WERI-Rb-1 (cell line): ENCODE data around the gene THSD7B.

ENCODE experiments used
- DNase-seq: peaks from one replicate; pipeline ENCODE4 v3.0.0-alpha.2; 2020
- H3K27ac ChIP-seq: fragments of 250-450 bp; sonication (Bioruptor Pico); 2 replicates; pipeline ENCODE4 v1.5.1; 2020; ENCODE audit warnings: mild to moderate bottlenecking, moderate library complexity
- H3K27me3 ChIP-seq: fragments of 250-450 bp; sonication (Bioruptor Pico); 2 replicates; pipeline ENCODE4 v1.5.1; 2021; ENCODE audit warnings: mild to moderate bottlenecking, low read depth, moderate library complexity; ENCODE audit not compliant: insufficient read depth, severe bottlenecking
- H3K36me3 ChIP-seq: fragments of 250-450 bp; sonication (Bioruptor Pico); 2 replicates; pipeline ENCODE4 v1.5.1; 2020; ENCODE audit warnings: mild to moderate bottlenecking, moderate library complexity
- H3K4me3 ChIP-seq: 2 replicates; pipeline ENCODE4 v1.5.1; 2011; ENCODE audit warnings: low read depth, mild to moderate bottlenecking, control low read depth, low read length
- H3K9me3 ChIP-seq: fragments of 250-450 bp; sonication (Bioruptor Pico); 2 replicates; pipeline ENCODE4 v1.5.1; 2021; ENCODE audit warnings: mild to moderate bottlenecking, moderate library complexity; ENCODE audit not compliant: severe bottlenecking
- TF ChIP-seq, protein P1 (sequence below): IDR thresholded peaks from 2 replicates; pipeline ENCODE4 v1.5.1; 2011; ENCODE audit warnings: low read depth, mild to moderate bottlenecking, control low read depth, inconsistent platforms, low read length

The THSD7B gene

DNA sequence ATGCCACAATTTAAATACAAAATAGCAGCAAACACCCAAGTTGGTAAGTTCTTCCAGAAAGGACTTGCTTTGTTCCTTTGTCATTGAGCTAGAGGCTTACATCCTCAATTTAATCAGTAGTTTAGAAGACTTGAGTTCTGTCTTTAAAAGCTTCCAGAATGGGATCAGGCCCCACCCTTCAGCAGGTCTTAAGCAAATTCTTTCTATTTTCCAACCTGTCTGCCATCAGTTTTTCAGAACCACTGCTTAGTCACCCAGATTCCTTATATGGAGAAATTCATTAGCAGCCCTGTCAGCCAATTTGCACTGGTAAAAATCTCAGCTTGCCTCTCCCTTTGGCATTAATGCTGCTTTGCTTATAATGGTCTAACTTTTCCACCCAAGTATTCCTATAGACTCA is 935.3 kb downstream of the THSD7B start:
- TF ChIP-seq, protein P1, sequence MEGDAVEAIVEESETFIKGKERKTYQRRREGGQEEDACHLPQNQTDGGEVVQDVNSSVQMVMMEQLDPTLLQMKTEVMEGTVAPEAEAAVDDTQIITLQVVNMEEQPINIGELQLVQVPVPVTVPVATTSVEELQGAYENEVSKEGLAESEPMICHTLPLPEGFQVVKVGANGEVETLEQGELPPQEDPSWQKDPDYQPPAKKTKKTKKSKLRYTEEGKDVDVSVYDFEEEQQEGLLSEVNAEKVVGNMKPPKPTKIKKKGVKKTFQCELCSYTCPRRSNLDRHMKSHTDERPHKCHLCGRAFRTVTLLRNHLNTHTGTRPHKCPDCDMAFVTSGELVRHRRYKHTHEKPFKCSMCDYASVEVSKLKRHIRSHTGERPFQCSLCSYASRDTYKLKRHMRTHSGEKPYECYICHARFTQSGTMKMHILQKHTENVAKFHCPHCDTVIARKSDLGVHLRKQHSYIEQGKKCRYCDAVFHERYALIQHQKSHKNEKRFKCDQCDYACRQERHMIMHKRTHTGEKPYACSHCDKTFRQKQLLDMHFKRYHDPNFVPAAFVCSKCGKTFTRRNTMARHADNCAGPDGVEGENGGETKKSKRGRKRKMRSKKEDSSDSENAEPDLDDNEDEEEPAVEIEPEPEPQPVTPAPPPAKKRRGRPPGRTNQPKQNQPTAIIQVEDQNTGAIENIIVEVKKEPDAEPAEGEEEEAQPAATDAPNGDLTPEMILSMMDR = no peak

GRCh38 chr2:137705296-137705695 is 940.0 kb downstream of the THSD7B start:
- no peaks in the 10 kb centered on the region for H3K36me3 ChIP-seq
- peaks cover 5% of the 10 kb centered on the region for H3K9me3 ChIP-seq
- H3K4me3 ChIP-seq = no peak overlapping the region
- TF ChIP-seq, protein P1 = no peak
- DNase-seq = no peak
- no peak overlapping the region for H3K27ac ChIP-seq
- no peaks in the 10 kb centered on the region for H3K27me3 ChIP-seq

More for the DNA sequence above, 935.3 kb downstream of the THSD7B start:
- Histone ChIP-seq H3K27me3 (no peaks in the 10 kb centered on the region), H3K9me3 (peaks cover 5% of the 10 kb centered on the region), H3K36me3 (no peaks in the 10 kb centered on the region), H3K4me3 (no peak overlapping the region), H3K27ac (no peak overlapping the region)
- no peak for DNase-seq

GRCh38 chr2:137706786-137707613 is 941.7 kb downstream of the THSD7B start:
- no peak for DNase-seq
- TF ChIP-seq, protein P1 = no peak
- Histone ChIP-seq H3K9me3 (no peaks in the 10 kb centered on the region), H3K27me3 (no peaks in the 10 kb centered on the region), H3K27ac (no peak overlapping the region), H3K36me3 (no peaks in the 10 kb centered on the region), H3K4me3 (no peak overlapping the region)

GRCh38 chr2:137708311-137708710 is 943.0 kb downstream of the THSD7B start:
- TF ChIP-seq, protein P1 = no peak
- H3K27me3 ChIP-seq = no peaks in the 10 kb centered on the region
- no peak overlapping the region for H3K4me3 ChIP-seq
- H3K9me3 ChIP-seq = no peaks in the 10 kb centered on the region
- H3K27ac ChIP-seq = no peak overlapping the region
- no peaks in the 10 kb centered on the region for H3K36me3 ChIP-seq
- DNase-seq = no peak

DNA sequence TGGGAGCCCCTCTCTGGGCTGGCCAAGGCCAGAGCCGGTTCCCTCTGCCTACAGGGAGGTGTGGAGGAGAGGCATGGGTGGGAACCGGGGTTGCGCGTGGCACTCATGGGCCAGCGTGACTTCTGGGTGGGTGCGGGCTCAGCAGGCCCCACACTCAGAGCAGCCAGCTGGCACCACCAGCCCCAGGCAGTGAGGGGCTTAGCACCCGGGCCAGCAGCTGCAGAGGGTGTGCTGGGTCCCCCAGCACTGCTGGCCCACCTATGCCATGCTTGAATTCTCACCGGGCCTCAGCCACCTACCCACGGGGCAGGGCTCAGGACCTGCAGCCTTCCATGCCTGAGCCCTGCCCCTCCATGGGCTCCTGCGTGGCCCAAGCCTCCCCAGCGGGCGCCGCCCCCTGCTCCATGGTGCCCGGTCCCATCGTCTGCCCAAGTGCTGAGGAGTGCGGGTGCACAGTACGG is 950.4 kb downstream of the THSD7B start:
- Histone ChIP-seq H3K9me3 (peaks cover 2% of the 10 kb centered on the region), H3K36me3 (no peaks in the 10 kb centered on the region)

More for the DNA sequence above, 950.4 kb downstream of the THSD7B start:
- TF ChIP-seq, protein P1 = no peak
- DNase-seq = no peak
- Histone ChIP-seq H3K4me3 (no peak overlapping the region), H3K27ac (no peak overlapping the region), H3K27me3 (no peaks in the 10 kb centered on the region)
